HepG2 (cell line): ENCODE measurements around the gene KDM4B.

Experiments
- CCDC6 ChIP-seq: sonication (generic); formaldehyde crosslinking; IDR thresholded peaks from 2 replicates; pipeline ENCODE4 v1.8.1; 2022; ENCODE audit warnings: mild to moderate bottlenecking, missing genetic modification reagents, moderate library complexity
- ELF1 ChIP-seq: sonication (generic); formaldehyde crosslinking; IDR thresholded peaks from 2 replicates; pipeline ENCODE4 v1.4.0; 2020; ENCODE audit warnings: missing genetic modification reagents

DNA sequence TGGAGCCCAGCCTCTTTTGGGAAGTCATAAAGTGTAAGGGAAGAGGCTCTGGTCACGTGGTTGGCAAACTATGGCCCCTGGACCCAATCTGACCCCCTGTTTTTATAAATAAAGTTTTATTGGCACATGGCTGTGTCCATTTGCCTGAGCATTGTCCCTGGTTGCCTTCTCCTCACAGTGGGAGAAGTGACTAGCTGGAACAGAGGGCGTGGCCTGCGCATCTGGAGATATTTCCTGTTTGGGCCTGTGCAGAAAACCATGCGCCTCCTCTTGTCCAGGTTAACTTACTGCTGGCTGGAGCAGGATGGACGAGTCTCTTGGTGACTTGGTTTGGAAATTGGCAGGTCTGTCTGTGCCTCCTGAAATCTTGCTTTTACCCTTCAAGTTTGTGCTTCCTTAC is 48.3 kb downstream of the KDM4B start:
- TF ChIP-seq CCDC6 = no peak
- no peak for TF ChIP-seq ELF1 (CRISPR knock-in tag)
